Breast epithelium (tissue), 3 donors: ENCODE measurements around the gene RGS9.

Source experiments
- CTCF ChIP-seq, 3 donors: fragments of 450-650 bp; IDR thresholded peaks; one replicate each; pipeline ENCODE4 v1.5.1; 2016 to 2017; ENCODE audit warnings: antibody characterized with exemption in 3 of 3, mild to moderate bottlenecking in 3 of 3, moderate library complexity in 3 of 3
- POLR2AphosphoS5 ChIP-seq, 3 donors: sonication (generic); formaldehyde crosslinking; IDR thresholded peaks; one replicate each; pipeline ENCODE4 v1.6.1; 2017; ENCODE audit warnings: antibody characterized with exemption in 3 of 3

GRCh38 chr17:65156835-65157565 is 19.8 kb downstream of the RGS9 start:
- TF ChIP-seq CTCF (IDR thresholded peaks at IDR 0.05) (no peak), POLR2AphosphoS5 (IDR thresholded peaks at IDR 0.05) (no peak)
